ENCODE data around the gene VPREB3.

- TF ChIP-seq CTCF (conservative IDR thresholded peaks at IDR 0.05) (no peak), EZH2 (IDR thresholded peaks at IDR 0.05; ENCODE audit: low read depth) (no peak)
These were observed 11.5 kb downstream of the VPREB3 start for GRCh38 chr22:23742505-23743264.

Data from PC-9 (cell line).